ENCODE measurements around the gene GRK2. TPM values are rescaled to one million over a fixed set of nuclear protein-coding genes. Genes with fewer than 3 reads are reported as not detected.

The GRK2 gene
- total and polyA plus RNA-seq, 11 donors = 40.1 to 107 (median 50.1) TPM

GRCh38 chr11:67261946-67262681 is 4.2 kb upstream of the GRK2 start:
- Histone ChIP-seq H3K36me3 (peaks cover 0 to 7% (median 3%) of the 10 kb centered on the region in 9 donors), H3K9me3 (no peaks in the 10 kb centered on the region), H3K4me1 (peaks cover 2 to 39% (median 19%) of the 10 kb centered on the region in 12 donors), H3K4me3 (peak overlapping the region in 8 of 12 donors; percentile 16 to 56 (median 40)), H3K27me3 (no peaks in the 10 kb centered on the region), H3K27ac (peak overlapping the region in 2 of 12 donors; percentile 6 to 80)
- DNase-seq (peak in 3 of 5 donors; percentile 22 to 48 (median 24)), ATAC-seq (no peak)
- intact Hi-C loops (cut with DNase I) = loop anchor here in 4 of 10 donors (1.0 to 5.0 kb wide), 4 partner anchors 27 to 120 kb away; partner anchors contain the start of gene ANKRD13D (in 1 of the 4)
- TF ChIP-seq POLR2A (IDR thresholded peaks at IDR 0.05) = no peak
- TF ChIP-seq CTCF (IDR thresholded peaks at IDR 0.05) = no peak
- WGBS, 4 donors = 54 to 57% (median 55%) methylated on average over 17 to 18 of the region's 18 CpGs

- TF ChIP-seq CTCF (IDR thresholded peaks at IDR 0.05) (peak; percentile 72 to 89 (median 80)), POLR2A (IDR thresholded peaks at IDR 0.05) (no peak)
- Histone ChIP-seq H3K27me3 (no peaks in the 10 kb centered on the region), H3K4me1 (peaks cover 5 to 48% (median 28%) of the 10 kb centered on the region in 12 donors), H3K4me3 (peak overlapping the region in 2 of 12 donors; percentile 17 to 20), H3K36me3 (peaks cover 0 to 3% (median 0%) of the 10 kb centered on the region in 9 donors), H3K9me3 (no peaks in the 10 kb centered on the region), H3K27ac (peak overlapping the region in 8 of 12 donors; percentile 6 to 80 (median 51))
- intact Hi-C loops (cut with DNase I) = loop anchor here in 4 of 10 donors (1.0 to 5.0 kb wide), 4 partner anchors 26 to 119 kb away; partner anchors contain the start of gene ANKRD13D (in 1 of the 4)
- DNase-seq = peak; percentile 82 to 91 (median 85)
- peak; percentile 51 to 81 (median 68) for ATAC-seq
- 50 to 58% (median 52%) methylated on average over 22 of the region's 22 CpGs for WGBS, 4 donors
Observed at GRCh38 chr11:67262731-67263675, 3.3 kb upstream of the GRK2 start.

GRCh38 chr11:67264260-67264659 is 2.0 kb upstream of the GRK2 start:
- 94 to 98% (median 96%) methylated on average over 5 of the region's 5 CpGs for WGBS, 4 donors
- H3K4me1 ChIP-seq = peaks cover 10 to 60% (median 40%) of the 10 kb centered on the region in 12 donors
- intact Hi-C loops (cut with DNase I) = loop anchor here in 2 of 10 donors (2.0 to 5.0 kb wide), 2 partner anchors 53 to 118 kb away; no protein-coding TSS in a partner anchor

More at GRCh38 chr11:67264260-67264659, 2.0 kb upstream of the GRK2 start:
- H3K4me3 ChIP-seq = no peak overlapping the region
- ATAC-seq = no peak
- H3K9me3 ChIP-seq = no peaks in the 10 kb centered on the region
- no peak for DNase-seq
- H3K27me3 ChIP-seq = no peaks in the 10 kb centered on the region
- no peak for TF ChIP-seq POLR2A (IDR thresholded peaks at IDR 0.05)
- TF ChIP-seq CTCF (IDR thresholded peaks at IDR 0.05) = no peak
- H3K27ac ChIP-seq = no peak overlapping the region
- H3K36me3 ChIP-seq = peaks cover 0 to 13% (median 2%) of the 10 kb centered on the region in 9 donors

Data from heart left ventricle (tissue), 16 donors.